Mammary epithelial cell (primary cell): ENCODE measurements around the gene U2AF1L4.

Experiments
- EZH2 ChIP-seq: IDR thresholded peaks from 2 replicates; pipeline ENCODE4 v1.6.1; 2012; ENCODE audit warnings: low read length, inconsistent platforms, borderline replicate concordance
- TF ChIP-seq, protein P1 (sequence below), 2 donors: IDR thresholded peaks in 1 of 2; conservative IDR thresholded peaks in 1 of 2; 2 replicates each; pipeline ENCODE4 v1.5.1; 2011 to 2012; ENCODE audit warnings: inconsistent platforms in 2 of 2, low read length in 2 of 2, mild to moderate bottlenecking in 2 of 2, control low read depth in 1 of 2, low read depth in 1 of 2; ENCODE audit not compliant: insufficient read depth in 1 of 2; ENCODE audit errors: extremely low read depth in 1 of 2

DNA sequence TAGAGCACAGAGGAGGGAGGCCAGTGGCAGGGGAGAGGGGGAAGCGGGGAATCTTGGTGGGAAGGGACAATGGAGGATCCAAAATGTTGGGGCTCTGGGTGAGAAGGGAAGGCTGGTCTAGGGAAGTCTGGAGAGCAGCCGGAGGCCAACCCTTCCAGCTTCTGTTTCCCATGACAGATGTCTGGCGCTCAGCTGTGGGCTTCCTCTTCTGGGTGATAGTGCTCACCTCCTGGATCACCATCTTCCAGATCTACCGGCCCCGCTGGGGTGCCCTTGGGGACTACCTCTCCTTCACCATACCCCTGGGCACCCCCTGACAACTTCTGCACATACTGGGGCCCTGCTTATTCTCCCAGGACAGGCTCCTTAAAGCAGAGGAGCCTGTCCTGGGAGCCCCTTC, 1.3 kb upstream of the U2AF1L4 start:
- TF ChIP-seq, protein P1, sequence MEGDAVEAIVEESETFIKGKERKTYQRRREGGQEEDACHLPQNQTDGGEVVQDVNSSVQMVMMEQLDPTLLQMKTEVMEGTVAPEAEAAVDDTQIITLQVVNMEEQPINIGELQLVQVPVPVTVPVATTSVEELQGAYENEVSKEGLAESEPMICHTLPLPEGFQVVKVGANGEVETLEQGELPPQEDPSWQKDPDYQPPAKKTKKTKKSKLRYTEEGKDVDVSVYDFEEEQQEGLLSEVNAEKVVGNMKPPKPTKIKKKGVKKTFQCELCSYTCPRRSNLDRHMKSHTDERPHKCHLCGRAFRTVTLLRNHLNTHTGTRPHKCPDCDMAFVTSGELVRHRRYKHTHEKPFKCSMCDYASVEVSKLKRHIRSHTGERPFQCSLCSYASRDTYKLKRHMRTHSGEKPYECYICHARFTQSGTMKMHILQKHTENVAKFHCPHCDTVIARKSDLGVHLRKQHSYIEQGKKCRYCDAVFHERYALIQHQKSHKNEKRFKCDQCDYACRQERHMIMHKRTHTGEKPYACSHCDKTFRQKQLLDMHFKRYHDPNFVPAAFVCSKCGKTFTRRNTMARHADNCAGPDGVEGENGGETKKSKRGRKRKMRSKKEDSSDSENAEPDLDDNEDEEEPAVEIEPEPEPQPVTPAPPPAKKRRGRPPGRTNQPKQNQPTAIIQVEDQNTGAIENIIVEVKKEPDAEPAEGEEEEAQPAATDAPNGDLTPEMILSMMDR (conservative IDR thresholded peaks at IDR 0.05 in 1 of 2, IDR thresholded peaks at IDR 0.05 in 1 of 2; ENCODE audit: extremely low read depth in 1 of 2, insufficient read depth in 1 of 2, low read depth in 1 of 2, low read length in 2 of 2) = no peak
- no peak for TF ChIP-seq EZH2
